ENCODE measurements around the gene EXOC6B.

DNA sequence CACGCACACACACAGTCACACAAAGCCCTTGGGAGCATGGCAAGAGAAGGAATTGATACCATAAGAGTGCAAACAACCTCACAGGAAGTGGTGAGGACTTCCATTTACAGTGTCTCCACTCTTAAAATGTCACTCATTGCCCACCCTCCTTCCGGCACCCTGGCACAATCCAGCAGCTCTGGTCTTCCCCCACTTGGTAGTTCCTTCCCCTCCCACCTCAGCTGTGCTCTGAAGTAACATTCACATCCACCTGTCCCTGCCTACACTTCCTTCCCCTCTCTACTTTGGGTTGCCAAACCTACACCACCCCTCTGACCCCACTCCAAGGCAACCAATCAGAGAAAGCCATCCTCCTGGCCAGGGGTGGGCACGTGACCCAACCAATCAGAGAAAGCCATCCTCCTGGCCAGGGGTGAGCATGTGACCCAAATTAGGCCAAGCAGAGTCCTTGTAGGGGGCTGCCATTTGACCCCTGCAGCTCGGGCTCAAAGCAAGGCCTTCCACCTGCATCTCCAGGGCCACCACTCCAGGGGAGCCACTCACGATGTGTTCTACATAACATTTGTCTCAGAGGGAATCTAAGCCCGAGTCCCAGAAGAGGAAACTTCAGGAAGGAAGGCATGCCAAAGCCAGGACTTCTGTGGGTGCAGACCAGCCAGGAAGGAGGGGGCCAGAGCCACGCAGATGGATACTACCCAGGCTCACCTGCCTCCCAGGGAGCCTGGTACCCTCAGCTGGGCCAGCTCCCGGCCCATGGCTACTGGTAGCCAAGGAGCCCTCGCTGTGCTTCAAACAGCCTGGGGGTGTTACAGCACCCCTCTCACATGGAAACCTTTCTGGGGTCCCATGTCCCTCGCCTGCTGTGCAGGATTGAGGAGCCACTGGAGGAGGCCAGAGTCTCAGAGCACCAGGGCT, 699.4 kb downstream of the EXOC6B start:
- TF ChIP-seq, protein P1, sequence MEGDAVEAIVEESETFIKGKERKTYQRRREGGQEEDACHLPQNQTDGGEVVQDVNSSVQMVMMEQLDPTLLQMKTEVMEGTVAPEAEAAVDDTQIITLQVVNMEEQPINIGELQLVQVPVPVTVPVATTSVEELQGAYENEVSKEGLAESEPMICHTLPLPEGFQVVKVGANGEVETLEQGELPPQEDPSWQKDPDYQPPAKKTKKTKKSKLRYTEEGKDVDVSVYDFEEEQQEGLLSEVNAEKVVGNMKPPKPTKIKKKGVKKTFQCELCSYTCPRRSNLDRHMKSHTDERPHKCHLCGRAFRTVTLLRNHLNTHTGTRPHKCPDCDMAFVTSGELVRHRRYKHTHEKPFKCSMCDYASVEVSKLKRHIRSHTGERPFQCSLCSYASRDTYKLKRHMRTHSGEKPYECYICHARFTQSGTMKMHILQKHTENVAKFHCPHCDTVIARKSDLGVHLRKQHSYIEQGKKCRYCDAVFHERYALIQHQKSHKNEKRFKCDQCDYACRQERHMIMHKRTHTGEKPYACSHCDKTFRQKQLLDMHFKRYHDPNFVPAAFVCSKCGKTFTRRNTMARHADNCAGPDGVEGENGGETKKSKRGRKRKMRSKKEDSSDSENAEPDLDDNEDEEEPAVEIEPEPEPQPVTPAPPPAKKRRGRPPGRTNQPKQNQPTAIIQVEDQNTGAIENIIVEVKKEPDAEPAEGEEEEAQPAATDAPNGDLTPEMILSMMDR (IDR thresholded peaks at IDR 0.05) = no peak
- TF ChIP-seq POLR2A (IDR thresholded peaks at IDR 0.05) = no peak
